Left cardiac atrium (tissue), 4 donors: Measurements from ENCODE around the gene GRIA3. TPM values are rescaled to one million over a fixed set of nuclear protein-coding genes. Genes with fewer than 3 reads are reported as not detected.

ENCODE experiments used
- ATAC-seq, 2 donors: fragments of 200-7000 bp; cut with Tn5 transposase; one replicate each; pipeline ENCODE4 v1.9.1; 2020; ENCODE audit warnings: mild to moderate bottlenecking in 2 of 2, moderate library complexity in 2 of 2
- DNase-seq: peaks from one replicate; pipeline ENCODE4 v3.0.0-alpha.2; 2020
- intact Hi-C, 2 donors: fragments of 100-400 bp; cut with DNase I; formaldehyde crosslinking; loops; one replicate each; pipeline versions ENCODE4 v1.14.1 to v1.15.1; 2022 to 2023
- total RNA-seq, 2 donors: library from RNA; stranded (reverse); fragmentation: NEBNext Ultra II Directional; extraction: Animal tissue kit (Norgen Biotek cat#: 25700); gene quantifications; one replicate each; pipeline ENCODE4 v1.2.1, GENCODE V29; 2021
- donor health status: DM: no; HTN: yes; CAD: no.
- donor health status: DM: no; HTN: yes; CAD: no; lungs with severe emphysema.
- donor health status: DM: yes; HTN: yes; CAD: no.
- donor health status: Dilated cardiomyopathy.

Gene GRIA3
- total RNA-seq, 2 donors from 2014 or later, result 0.65 to 2.6 TPM

DNA sequence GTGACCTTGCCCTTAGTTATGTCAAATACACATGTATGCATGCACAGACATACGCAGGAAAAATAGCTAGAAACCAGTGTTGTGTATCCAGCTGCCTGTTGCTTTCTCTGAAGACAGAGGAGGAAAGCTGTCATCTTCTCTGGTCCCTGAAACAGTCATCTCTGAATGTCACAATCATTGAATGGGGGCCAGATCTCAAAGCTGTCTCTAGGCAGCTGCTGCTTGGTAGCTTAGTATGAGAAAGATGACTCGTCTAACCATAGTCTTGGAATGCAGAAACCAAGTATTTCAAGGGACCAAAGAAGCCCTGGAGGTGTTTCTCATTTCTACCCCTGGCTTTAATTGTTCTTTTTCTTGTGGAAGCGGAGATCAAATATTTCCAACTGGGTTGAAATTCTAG, 4.0 kb downstream of the GRIA3 start:
- intact Hi-C loops, result no loop called here
- DNase-seq (no peak), ATAC-seq (no peak)

DNA sequence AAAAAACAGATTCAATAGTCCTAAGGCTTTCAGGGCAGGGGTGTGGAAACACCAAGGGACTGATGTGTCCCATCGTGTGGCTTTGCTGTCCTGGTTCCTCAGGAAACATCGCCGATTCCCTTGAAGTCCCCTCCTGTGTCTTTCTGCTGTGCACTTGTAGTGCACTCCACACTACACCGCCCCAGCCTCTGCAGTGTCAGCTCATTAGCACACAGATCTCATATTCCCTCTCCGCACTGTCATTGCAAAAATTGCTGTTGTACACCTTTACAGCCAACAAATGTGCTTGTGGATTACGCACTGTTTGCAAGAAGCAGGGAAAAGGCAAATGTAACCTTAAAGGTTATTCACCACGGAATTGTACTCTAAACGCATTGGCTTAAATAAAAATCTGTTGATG, 5.3 kb downstream of the GRIA3 start:
- intact Hi-C loops, result no loop called here
- ATAC-seq, result no peak
- DNase-seq, result no peak

DNA sequence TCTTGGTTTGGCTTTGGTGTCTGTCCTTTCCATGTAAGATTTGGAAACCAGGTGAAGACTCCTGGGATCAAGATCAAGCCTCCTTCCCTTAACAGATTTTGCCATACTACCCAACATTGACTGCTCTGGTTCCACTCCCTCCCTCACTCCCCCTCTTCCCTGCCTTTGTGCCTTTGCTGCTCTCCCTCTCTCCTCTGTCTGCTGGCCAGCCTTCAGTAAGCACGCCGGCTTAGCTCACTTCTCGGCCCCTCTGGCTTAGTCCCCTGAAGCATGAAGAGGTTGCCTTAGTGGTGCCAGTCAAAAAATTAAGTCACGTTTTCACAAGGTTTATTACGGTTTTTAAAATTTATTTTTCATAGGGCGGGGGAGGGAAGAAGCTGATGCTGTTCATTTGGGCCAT, 6.0 kb downstream of the GRIA3 start:
- intact Hi-C loops, result no loop called here
- no peak for ATAC-seq
- no peak for DNase-seq

DNA sequence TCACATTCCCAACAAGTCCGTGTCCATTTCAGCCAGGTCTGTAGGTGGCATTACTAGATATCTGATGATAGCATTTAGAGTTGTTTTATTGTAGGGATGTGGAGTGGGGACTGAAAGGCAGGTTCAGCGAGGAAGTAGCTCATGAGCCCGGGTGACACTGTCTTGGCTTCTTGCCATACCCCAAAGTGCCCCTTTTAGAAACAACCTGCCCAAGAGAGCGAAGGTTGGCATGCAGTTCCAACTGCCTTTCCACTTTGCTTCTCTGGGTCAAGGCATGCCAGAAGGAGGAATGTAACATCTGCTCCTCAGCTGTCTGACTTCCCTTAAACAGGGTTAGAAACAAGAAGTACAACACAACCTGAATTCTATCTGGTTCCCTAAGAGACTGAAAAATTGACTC, 9.0 kb downstream of the GRIA3 start:
- intact Hi-C loops, result no loop called here
- DNase-seq, result no peak
- no peak for ATAC-seq

DNA sequence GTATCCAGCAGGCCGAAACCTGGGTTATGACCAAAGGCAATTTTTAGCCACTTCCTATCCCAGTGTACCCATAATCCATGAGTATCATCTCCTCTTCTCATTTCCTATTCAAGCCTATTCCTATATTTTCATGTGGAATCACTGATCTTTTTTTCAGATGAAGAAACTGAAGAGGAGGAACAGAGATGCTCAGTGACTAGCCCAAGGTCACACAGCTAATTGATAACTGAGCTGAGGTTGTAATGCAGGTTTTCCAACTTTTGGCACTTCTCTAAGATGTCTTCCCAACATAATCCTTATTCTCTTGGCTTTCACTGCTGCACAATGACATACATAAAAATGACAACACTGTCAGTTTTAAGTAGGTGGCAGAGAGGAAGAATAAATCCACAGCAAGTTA, 15.3 kb downstream of the GRIA3 start:
- DNase-seq, result no peak
- intact Hi-C loops, result no loop called here
- no peak for ATAC-seq

DNA sequence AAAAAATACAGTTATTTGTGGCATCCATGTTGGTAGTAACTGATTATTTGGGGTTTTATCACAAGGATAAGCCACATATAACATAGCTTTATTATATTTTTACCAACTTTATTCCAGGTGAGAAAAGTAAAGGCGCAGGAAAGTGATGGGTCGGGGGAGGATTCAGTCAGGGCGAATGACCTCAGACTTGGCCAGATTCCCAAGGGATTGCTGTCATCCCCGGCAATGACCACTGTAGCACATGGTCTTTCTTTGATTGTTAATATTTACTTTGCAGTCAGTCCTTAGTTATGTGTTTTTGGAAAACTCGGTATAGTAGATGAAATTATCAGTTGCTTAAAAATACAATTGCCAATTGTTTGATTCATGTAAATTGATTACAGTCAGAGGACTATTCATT, 17.6 kb downstream of the GRIA3 start:
- intact Hi-C loops, result no loop called here
- DNase-seq (no peak), ATAC-seq (no peak)

DNA sequence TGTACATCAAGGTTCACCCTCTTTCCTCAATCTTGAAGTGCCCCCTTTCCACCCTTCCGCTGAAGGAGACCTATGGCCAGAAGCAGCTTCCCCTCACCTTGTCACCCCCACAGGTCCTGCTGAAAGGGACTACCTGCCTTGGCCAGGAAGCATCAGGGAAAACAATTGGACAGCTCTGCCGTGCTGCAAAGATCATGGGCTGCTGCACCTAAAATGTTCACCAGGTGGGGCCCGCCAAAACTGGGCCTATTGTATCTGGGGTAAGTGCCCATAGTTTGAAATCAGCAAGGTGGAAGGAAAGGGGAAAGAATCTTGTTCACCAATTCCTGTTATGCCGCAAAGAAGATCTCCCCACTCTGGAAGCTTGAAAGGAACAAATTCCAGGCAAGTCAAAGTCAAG, 18.4 kb downstream of the GRIA3 start:
- intact Hi-C loops, result no loop called here
- ATAC-seq, result no peak
- DNase-seq, result no peak

DNA sequence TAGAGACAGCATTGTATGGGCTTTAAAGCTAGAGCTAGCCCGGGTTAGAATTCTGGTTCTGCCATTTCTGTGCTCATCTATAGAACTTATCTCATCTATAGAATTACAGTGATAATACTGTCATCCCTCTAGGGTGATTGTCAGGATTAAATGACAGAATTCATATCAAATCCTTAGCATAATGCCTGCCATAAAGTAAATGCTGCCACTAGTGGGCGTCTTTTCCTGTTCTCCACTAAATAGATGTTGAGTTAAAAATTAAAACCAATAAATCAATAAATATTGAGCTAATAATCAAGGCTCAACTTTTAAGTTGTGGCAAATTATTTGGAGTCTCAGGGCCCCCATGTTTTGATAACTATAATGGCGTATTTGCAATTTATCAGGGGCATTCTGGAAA, 19.7 kb downstream of the GRIA3 start:
- intact Hi-C loops, result no loop called here
- no peak for ATAC-seq
- DNase-seq, result no peak

DNA sequence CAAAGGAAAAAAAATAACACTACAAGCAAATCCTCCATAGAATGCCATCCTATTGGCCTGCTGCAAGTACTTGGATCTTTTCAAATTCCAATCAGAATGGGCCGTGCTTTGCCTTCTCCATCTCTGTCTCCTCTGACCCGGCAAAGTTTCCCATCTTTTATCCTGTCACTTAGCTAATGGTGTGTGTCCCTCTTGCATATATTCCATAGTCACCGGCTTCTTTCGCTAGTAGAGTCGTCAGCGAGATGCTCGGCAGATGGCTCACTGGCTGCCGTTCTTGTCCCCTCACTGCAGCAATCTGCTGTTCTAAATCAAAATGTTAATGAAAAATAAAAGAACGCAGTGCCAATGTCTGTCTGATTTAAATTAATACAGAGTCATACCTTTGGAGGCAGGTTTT, 22.1 kb downstream of the GRIA3 start:
- DNase-seq (no peak), ATAC-seq (no peak)
- intact Hi-C loops, result no loop called here

DNA sequence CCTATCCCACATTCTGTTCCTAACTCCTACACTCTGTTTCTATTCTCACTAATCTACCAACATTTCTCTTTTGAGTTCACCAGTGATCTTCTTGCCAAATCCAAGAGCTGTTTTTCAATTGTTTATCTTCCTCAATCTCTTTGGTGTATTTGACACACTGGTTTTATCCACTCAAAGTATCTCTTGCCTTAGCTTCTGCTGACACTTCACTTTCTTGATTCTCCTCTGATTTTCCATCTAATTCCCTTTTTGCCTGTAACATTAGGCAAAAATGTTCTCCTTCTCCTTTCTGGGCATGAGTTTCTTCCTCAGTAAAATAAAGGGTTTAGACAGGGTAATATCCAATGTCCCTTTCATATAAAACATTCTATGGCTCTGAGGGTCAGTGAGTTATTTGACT, 26.2 kb downstream of the GRIA3 start:
- ATAC-seq, result no peak
- DNase-seq, result no peak
- intact Hi-C loops, result no loop called here

DNA sequence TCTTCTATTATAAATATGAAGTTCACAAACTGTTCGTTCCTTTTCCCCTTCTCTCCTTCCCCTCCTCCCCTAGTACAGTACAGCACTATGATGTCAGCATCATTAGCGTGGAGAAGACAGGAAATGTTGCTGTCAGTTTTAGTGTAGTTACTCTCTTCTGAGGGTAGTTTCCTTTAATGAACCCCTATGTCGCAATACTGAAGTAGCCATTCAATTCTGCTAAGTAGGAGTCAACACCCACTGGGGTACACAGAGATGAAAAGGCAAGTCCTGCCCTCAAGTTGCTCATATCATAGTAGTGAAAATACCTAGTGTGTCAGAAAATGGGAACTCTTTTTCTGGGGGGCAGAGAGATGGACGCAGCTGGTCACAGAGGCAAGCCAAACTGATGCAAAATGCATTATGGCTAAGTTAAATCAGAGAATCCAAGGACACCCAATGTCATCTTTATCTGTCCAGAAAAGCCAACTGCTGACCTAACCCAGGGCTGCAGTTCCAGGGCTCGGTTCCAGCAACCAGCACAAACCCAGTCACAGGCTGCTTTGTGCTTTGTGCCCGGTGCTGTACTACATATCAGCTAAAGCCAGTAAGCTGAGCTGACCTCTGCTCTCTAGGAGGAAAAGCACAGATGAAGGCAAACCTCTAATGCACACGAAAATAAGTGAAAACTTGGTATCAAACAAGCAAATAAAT, 31.5 kb downstream of the GRIA3 start:
- DNase-seq (no peak), ATAC-seq (peak in 1 of 2 donors; percentile 73)
- intact Hi-C loops, result no loop called here

DNA sequence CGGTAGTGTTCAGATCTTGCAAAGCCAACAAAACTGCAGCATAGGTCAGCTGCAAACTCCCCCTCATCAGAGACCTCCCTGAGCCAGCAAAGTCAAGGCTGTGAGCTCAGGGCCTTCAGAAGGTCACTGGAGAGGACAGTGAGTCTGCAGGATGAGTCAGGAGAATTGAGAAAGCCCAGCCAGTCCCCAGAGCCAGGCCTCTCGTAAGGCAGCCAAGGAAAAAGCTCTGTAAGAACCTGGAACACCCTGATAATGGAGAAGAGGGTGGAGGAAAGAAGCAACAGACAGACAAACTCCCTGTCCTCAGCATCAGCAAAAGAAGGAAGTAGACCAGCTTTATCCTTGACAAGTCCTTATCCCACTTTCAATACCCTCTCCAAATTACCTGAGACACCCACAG, 33.0 kb downstream of the GRIA3 start:
- ATAC-seq, result peak; percentile 54 to 90
- intact Hi-C loops, result no loop called here
- peak; percentile 36 for DNase-seq

DNA sequence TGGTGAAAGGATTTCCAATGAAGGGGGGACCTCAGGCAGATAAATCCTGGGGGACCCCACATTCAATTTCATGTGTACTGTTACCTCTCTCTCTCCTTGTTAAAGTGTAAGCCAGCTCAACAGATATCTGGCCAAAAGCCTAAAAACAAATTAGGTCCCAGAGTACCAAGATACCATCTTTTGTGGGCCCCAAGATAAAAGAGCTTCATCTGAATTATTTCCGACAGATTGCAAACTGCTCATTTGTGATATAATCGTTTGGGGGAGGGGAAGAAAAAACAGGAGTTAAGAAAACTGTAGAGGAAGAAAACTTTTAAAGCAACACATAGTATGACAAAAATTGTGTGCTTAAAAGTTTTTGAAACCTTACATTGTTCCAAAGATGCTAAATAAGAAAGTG, 33.6 kb downstream of the GRIA3 start:
- intact Hi-C loops, result no loop called here
- ATAC-seq, result no peak

DNA sequence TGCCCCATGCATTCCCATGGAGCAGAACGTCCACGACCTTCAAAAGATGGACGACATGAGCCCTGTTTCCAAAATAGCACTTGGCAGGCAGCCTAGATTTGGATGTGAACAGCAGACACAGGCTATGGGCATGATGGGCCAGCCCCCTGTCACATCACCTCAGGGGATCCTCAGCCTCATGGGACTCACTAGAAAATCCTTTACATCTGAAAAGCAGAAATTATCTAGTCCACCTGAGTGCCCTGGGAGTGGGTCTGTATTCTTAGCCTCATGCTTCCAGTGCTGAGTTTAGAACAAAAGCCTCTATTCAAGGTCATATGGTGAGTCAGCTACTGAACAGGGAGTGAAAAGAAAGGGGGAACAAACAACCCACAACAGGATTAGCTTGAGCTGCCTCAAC, 35.8 kb downstream of the GRIA3 start:
- DNase-seq, result peak; percentile 45
- ATAC-seq, result peak; percentile 58 to 76
- intact Hi-C loops, result no loop called here

More for the DNA sequence above, 33.6 kb downstream of the GRIA3 start:
- no peak for DNase-seq

DNA sequence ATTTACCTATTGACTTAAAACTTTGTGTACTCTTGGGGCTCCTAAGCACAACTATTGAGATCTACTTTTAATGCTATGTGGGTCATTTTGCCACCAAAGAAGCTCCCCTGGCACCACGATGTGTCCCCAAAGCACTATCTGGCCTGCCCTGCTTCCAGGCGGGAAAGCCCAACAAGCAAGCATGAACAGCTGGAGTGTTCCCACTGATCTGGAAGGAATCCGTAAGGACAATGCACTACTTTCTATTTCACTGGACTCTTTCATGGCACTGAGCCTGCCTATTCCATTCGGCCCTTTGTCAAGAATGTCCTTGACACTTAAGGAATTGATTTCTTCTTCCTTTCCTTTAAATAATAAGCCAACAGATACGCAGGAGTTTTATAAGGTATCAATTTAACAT, 38.8 kb downstream of the GRIA3 start:
- ATAC-seq, result peak in 1 of 2 donors; percentile 38
- DNase-seq, result no peak
- intact Hi-C loops, result no loop called here

DNA sequence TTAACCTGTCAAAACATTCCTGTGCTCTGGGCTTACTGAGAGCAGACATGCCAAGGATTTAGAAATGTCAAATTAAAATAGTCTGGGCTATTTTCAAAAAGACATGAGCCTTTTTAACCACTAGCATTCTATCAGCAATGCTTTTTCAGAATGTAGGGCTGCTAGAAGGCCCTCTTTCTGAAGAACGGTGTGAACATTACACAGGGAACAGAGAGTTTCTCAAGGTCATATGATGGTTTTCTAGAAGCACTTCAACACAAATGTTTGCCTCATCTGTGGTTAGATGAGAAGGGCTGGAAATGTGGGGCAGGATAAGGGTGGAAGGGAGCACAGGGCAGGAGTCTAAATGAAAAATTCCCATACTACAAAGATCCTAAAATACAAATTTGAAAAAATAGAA, 39.3 kb downstream of the GRIA3 start:
- DNase-seq, result no peak
- intact Hi-C loops, result no loop called here

DNA sequence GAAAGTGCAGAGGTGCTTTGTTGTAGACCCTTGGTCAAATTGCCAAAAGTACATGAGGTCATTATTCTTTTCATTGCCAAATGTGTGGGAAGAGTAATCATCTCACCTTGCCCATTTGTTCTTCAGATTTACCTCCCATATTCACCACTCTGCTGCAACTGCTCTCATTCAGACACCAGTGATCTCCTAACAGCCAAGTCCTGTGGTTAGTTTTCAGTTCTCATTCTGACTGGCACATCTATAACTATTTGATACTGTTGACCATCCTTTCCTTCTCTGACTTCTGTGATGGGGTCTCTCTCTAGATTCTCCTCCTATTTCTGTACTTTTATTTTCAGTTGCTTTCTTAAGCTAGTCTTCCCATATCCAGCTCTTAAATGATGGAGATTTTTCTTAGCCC, 39.8 kb downstream of the GRIA3 start:
- DNase-seq (no peak), ATAC-seq (no peak)
- intact Hi-C loops, result no loop called here

More for the DNA sequence above, 39.3 kb downstream of the GRIA3 start:
- ATAC-seq, result no peak

DNA sequence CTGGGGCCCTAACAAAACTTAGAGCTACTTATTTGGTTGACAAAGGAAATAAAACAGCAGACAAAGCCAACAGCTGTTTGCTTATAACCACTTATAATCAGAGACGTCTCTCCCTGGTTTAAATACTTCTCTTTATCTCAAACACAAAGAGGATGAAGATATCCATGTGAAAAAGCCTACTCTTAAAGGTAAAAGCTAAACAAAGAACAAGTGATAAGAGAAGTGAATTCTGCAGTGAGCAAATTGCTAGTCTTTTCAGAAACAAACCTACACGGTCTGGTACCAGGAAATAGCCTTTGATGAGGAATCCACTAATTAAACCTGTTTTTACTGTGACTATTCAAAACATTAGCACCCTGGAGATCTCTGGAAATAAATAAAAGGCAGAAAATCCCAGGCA, 46.7 kb downstream of the GRIA3 start:
- DNase-seq (no peak), ATAC-seq (no peak)
- intact Hi-C loops, result no loop called here

DNA sequence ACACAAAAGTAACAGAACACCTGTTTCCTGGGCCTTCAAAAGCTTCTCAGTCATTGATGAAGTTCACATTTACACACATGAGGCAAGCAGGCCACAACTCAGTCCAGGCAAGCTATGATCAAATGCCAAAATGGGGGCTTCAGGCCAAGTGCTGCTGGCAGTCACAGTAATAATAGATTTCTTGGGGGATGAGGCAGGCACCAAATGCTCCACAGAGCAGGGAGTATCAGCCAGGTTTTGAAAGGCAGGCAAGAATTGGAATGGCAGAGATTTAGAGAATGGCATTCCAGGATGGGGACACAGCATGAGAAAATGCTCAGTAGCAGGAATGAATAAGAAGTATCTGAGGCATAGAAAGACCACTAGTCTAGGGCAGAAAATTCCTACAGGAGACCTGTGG, 52.8 kb downstream of the GRIA3 start:
- peak in 1 of 2 donors; percentile 47 for ATAC-seq
- no peak for DNase-seq
- intact Hi-C loops, result no loop called here

DNA sequence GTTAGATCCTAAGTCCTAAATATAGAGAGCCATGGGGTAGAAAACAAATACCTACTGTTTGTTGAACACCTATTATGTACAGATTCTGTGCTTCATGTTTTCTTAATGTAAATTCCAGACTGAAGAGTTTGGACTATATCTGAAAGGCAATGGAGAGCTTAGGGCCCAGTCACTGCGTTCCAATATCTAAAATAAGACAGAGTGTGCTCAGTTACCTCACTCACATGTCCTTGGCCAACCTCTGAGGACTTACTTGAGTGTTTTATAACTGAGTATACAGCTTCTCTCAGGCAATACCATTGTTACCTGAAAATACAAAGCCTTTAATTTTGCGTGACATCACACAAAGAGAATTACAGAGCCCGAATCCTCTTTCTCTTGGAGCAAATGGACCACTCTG, 53.2 kb downstream of the GRIA3 start:
- ATAC-seq, result no peak
- DNase-seq, result no peak
- intact Hi-C loops, result no loop called here

DNA sequence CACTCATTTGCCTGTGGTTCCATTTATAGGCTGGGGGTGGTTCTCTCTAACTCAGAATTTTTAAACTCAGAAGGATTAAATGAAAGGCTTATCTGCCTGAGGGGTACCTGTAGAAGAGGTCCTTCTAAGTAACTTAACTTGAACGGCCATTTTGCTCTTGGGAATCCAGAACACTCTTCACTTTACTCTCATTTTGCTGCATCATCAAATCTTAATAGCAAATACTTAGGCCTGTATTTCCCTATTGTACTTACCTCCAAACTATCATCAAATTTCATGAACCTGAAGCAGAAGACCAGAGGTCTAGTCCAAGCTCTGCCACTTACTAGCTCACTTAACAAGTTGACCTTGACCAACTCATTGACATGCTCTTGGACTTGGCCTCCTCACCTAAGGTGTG, 70.4 kb downstream of the GRIA3 start:
- ATAC-seq (no peak), DNase-seq (no peak)
- intact Hi-C loops, result no loop called here

DNA sequence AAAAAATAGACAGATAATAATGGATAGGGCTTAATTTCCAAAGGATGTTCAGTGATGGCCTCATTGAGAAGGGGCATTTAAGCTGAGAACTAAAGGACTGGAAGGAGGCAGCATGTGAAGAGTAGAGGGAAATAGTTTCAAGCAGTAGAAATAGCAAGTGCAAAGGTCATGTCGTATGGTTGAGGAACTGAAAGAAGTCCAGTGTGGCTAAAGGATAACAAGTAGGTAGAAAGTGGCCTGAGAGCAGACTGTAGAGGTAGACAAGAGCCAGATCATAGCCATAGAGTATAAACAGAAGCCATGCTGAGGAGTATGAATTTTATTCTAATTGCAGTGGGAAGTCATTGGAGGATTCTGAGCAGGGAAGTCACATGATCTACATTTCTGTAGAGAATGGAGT, 72.3 kb downstream of the GRIA3 start:
- ATAC-seq (no peak), DNase-seq (no peak)
- intact Hi-C loops, result no loop called here
